ENCODE measurements around the gene ABCE1.

The ABCE1 gene

GRCh38 chr4:145155268-145155870, 57.3 kb downstream of the ABCE1 start:
- DNase-seq (ENCODE audit: insufficient read length) (no peak), FAIRE-seq (no peak)
- TF ChIP-seq POLR2AphosphoS5 (IDR thresholded peaks at IDR 0.05; ENCODE audit: low read depth, low read length) (no peak), TAF1 (IDR thresholded peaks at IDR 0.05; ENCODE audit: borderline replicate concordance, low read depth, low read length) (no peak), POLR2A (IDR thresholded peaks at IDR 0.05; ENCODE audit: low read depth, low read length) (no peak)

- FAIRE-seq: no peak
- TF ChIP-seq TAF1 (IDR thresholded peaks at IDR 0.05; ENCODE audit: borderline replicate concordance, low read depth, low read length) (no peak), POLR2AphosphoS5 (IDR thresholded peaks at IDR 0.05; ENCODE audit: low read depth, low read length) (no peak), POLR2A (IDR thresholded peaks at IDR 0.05; ENCODE audit: low read depth, low read length) (no peak)
- DNase-seq (ENCODE audit: insufficient read length): no peak
Measured at GRCh38 chr4:145156986-145157385, 58.9 kb downstream of the ABCE1 start.

- FAIRE-seq (no peak), DNase-seq (ENCODE audit: insufficient read length) (no peak)
- TF ChIP-seq POLR2AphosphoS5 (IDR thresholded peaks at IDR 0.05; ENCODE audit: low read depth, low read length) (no peak), POLR2A (IDR thresholded peaks at IDR 0.05; ENCODE audit: low read depth, low read length) (no peak), TAF1 (IDR thresholded peaks at IDR 0.05; ENCODE audit: borderline replicate concordance, low read depth, low read length) (no peak)
Measured at GRCh38 chr4:145161549-145161948, 63.4 kb downstream of the ABCE1 start.

- no peak for TF ChIP-seq POLR2A (IDR thresholded peaks at IDR 0.05; ENCODE audit: low read depth, low read length)
- TF ChIP-seq POLR2AphosphoS5 (IDR thresholded peaks at IDR 0.05; ENCODE audit: low read depth, low read length): no peak
- TF ChIP-seq TAF1 (IDR thresholded peaks at IDR 0.05; ENCODE audit: borderline replicate concordance, low read depth, low read length): no peak
- DNase-seq (ENCODE audit: insufficient read length): no peak
- FAIRE-seq: no peak
Measured at GRCh38 chr4:145167887-145168286, 69.8 kb downstream of the ABCE1 start.

GRCh38 chr4:145168581-145169187, 70.6 kb downstream of the ABCE1 start:
- no peak for TF ChIP-seq POLR2A (IDR thresholded peaks at IDR 0.05; ENCODE audit: low read depth, low read length)
- no peak for TF ChIP-seq POLR2AphosphoS5 (IDR thresholded peaks at IDR 0.05; ENCODE audit: low read depth, low read length)
- no peak for TF ChIP-seq TAF1 (IDR thresholded peaks at IDR 0.05; ENCODE audit: borderline replicate concordance, low read depth, low read length)
- peak; percentile 70 for FAIRE-seq

GRCh38 chr4:145170223-145170622, 72.1 kb downstream of the ABCE1 start:
- FAIRE-seq (no peak), DNase-seq (ENCODE audit: insufficient read length) (no peak)
- TF ChIP-seq POLR2AphosphoS5 (IDR thresholded peaks at IDR 0.05; ENCODE audit: low read depth, low read length): no peak
- TF ChIP-seq POLR2A (IDR thresholded peaks at IDR 0.05; ENCODE audit: low read depth, low read length): no peak
- TF ChIP-seq TAF1 (IDR thresholded peaks at IDR 0.05; ENCODE audit: borderline replicate concordance, low read depth, low read length): no peak

More at GRCh38 chr4:145168581-145169187, 70.6 kb downstream of the ABCE1 start:
- no peak for DNase-seq (ENCODE audit: insufficient read length)

GRCh38 chr4:145171911-145172310, 73.8 kb downstream of the ABCE1 start:
- TF ChIP-seq POLR2A (IDR thresholded peaks at IDR 0.05; ENCODE audit: low read depth, low read length): no peak
- no peak for TF ChIP-seq POLR2AphosphoS5 (IDR thresholded peaks at IDR 0.05; ENCODE audit: low read depth, low read length)
- no peak for TF ChIP-seq TAF1 (IDR thresholded peaks at IDR 0.05; ENCODE audit: borderline replicate concordance, low read depth, low read length)
- no peak for DNase-seq (ENCODE audit: insufficient read length)
- FAIRE-seq: no peak

- DNase-seq (ENCODE audit: insufficient read length) (no peak), FAIRE-seq (no peak)
- TF ChIP-seq POLR2AphosphoS5 (IDR thresholded peaks at IDR 0.05; ENCODE audit: low read depth, low read length) (no peak), POLR2A (IDR thresholded peaks at IDR 0.05; ENCODE audit: low read depth, low read length) (no peak), TAF1 (IDR thresholded peaks at IDR 0.05; ENCODE audit: borderline replicate concordance, low read depth, low read length) (no peak)
Measured at GRCh38 chr4:145176641-145177432, 78.7 kb downstream of the ABCE1 start.

GRCh38 chr4:145177511-145177905, 79.4 kb downstream of the ABCE1 start:
- no peak for TF ChIP-seq POLR2A (IDR thresholded peaks at IDR 0.05; ENCODE audit: low read depth, low read length)
- TF ChIP-seq TAF1 (IDR thresholded peaks at IDR 0.05; ENCODE audit: borderline replicate concordance, low read depth, low read length): no peak
- TF ChIP-seq POLR2AphosphoS5 (IDR thresholded peaks at IDR 0.05; ENCODE audit: low read depth, low read length): no peak
- no peak for DNase-seq (ENCODE audit: insufficient read length)
- no peak for FAIRE-seq

- TF ChIP-seq POLR2A (IDR thresholded peaks at IDR 0.05; ENCODE audit: low read depth, low read length) (no peak), TAF1 (IDR thresholded peaks at IDR 0.05; ENCODE audit: borderline replicate concordance, low read depth, low read length) (no peak), POLR2AphosphoS5 (IDR thresholded peaks at IDR 0.05; ENCODE audit: low read depth, low read length) (no peak)
- DNase-seq (ENCODE audit: insufficient read length) (no peak), FAIRE-seq (peak; percentile 5)
Measured at GRCh38 chr4:145177906-145178538, 79.9 kb downstream of the ABCE1 start.

GRCh38 chr4:145178740-145179280, 80.7 kb downstream of the ABCE1 start:
- no peak for DNase-seq (ENCODE audit: insufficient read length)
- no peak for FAIRE-seq
- no peak for TF ChIP-seq TAF1 (IDR thresholded peaks at IDR 0.05; ENCODE audit: borderline replicate concordance, low read depth, low read length)
